ENCODE measurements around the gene FOXP1.

- TF ChIP-seq L3MBTL2 (conservative IDR thresholded peaks at IDR 0.05), result no peak
- no peak for TF ChIP-seq ARNT (IDR thresholded peaks at IDR 0.05)
- TF ChIP-seq PKNOX1 (IDR thresholded peaks at IDR 0.05), result no peak
- no peak for TF ChIP-seq SUZ12 (IDR thresholded peaks at IDR 0.05)
- TF ChIP-seq SP1 (IDR thresholded peaks at IDR 0.05), result no peak
- no peak for TF ChIP-seq FOXM1 (IDR thresholded peaks at IDR 0.05; ENCODE audit: borderline replicate concordance)
- TF ChIP-seq FOXK2 (IDR thresholded peaks at IDR 0.05), result no peak
- no peak for TF ChIP-seq NFRKB (IDR thresholded peaks at IDR 0.05)
Measured at GRCh38 chr3:71063773-71064290, 519.7 kb downstream of the FOXP1 start.

Data from HEK293T (cell line).